Effector CD4-positive, alpha-beta T cell (primary cell): ENCODE data around the gene NACC2.

ENCODE experiments used
- DNase-seq: peaks from one replicate; pipeline ENCODE4 v3.0.0-alpha.2; 2020

The NACC2 gene

GRCh38 chr9:136020206-136020605, 74.9 kb downstream of the NACC2 start:
- no peak for DNase-seq

- DNase-seq: no peak
These were observed 75.4 kb downstream of the NACC2 start for GRCh38 chr9:136019681-136020060.

DNA sequence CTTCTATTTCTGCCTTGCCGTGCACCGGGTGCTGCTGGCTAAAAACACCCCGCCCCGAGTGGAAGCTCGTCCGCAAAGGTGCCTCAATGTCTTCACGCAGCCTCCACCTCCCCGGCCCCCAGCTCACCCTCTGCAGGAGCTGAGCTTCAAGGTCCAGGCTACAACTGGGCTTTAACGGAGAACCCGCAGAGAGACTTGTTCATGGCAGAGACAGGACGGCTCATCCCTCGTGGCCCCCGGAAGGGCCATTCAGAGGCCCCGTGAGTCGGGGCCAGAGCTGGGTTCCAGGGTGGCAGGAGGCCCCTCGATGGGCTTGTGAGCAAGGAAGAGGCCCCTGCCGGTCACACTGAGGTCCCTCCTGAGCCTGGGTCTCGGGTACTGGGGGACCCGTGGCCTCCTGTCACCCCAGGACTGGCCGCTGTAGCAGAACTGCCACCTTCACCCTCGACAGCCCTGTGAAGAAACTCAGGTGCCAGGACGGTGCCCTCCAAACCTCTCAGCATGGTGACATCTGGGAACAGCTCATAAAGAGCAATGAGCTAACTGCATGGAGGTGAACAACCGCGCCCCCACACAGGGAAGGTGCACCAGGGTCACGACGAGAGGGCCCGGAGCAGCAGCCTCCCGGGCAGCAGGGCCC, 75.9 kb downstream of the NACC2 start:
- DNase-seq: no peak

DNA sequence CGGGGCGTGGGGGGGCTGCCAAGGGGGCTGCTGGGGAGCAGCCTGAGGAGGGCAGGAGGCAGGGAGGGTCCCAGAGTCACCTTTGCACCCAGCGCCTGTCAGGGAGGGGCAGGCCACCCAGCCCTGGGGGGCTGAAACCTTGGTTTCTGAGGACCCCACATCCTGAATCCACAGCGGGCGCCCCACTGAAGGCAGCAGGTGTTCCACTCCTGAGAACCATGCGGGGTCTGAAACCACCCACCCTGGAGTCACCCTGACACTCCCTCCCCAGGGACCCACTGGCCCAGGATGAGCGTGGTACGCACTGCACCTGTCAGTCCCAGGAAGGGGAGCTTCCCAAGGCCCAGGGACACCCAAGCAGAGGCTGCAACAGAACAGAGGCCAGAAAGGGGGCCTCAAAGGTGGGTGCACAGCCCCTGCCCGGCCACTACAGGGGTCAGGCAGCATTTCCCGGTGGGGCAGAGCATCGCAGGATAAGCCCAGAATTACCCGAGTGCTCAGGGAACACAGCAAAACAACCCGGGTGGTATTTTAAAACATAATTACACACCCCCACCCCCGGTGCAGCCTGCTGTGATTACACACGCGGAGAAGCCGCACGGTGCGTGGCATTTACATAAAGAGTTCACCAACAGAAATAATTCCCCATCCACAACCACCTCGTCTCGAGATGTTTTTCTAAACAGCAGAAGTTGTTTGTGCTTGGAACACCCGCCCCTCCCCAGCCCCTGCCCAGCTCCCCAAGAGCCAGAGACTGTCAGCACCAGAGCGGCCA, 76.6 kb downstream of the NACC2 start:
- no peak for DNase-seq

DNA sequence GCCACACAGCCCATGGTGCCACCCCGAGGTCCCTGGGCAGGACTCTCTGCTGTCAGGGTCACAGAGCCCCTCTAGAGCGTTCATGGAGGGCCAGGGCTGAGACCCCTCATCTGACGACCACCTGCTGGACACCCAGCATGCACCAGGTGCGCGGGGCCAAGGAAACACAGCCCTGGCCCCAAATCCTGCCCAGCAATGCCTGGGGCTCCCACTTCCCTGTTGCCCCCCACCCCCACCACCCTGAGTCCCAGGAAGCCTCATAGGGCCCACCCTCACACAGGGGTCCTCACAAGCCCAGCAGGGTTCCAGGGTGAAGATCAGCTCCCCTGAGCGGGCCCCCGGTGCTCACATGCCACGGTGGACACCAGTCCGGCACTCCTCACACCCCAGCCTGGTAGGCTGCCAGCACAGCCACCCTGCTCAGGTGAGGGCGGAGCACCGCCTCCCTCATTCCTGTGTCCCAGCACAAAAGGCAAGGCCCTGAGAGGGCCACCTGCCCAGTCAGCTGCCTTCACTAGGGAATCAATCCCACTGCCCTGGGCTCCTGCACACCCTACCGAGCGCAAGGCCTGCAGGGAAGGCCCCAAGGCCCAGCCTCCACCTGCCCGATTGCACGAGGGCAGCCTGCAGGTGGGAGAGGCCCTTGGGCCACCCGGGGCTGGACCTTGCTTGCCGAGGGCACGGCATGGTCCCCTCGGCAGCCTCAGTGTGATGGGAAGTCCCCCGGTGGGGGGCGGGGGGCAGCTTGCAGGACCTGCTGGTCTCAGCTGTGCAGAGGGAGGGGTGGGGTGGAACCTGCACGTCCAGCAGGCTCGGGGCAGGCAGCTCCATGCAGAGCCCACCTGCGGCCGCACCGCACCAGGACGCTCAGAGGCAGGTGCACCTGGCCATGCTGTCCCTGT, 77.5 kb downstream of the NACC2 start:
- no peak for DNase-seq

DNA sequence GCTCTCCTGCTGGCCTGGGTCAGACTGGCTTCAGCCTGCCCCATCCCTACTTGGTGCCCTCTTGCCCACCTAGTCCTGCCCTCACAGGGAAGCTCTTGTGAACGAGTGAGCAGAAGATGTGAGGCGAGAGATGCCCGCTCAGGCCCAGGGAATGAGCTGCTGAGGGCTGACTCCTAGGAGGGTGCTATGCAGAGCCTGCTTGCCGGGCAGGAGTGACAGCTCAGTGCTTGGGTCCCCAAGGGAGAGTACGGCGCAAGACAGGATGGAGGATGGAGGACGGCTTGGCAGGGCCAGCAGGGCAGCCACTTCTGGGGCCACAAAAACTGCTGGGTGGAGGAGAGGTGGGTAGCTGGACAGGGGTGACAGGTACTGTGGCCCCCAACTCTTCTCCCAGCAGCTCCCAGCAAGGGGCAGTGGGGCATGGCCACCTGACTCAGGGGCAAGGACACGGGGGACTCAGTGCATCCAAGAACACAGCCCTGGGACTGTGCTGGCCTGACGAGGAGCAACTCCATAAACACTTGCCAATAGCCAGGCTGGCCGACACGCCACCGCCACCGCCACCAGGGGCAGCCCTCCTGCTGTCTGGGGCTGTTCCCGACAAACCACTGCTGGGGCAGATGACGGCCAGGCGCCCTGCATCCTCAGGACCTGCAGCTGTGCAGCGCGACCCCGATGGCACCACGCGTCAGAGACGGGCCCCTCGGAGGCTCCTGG, 78.4 kb downstream of the NACC2 start:
- DNase-seq: no peak

DNA sequence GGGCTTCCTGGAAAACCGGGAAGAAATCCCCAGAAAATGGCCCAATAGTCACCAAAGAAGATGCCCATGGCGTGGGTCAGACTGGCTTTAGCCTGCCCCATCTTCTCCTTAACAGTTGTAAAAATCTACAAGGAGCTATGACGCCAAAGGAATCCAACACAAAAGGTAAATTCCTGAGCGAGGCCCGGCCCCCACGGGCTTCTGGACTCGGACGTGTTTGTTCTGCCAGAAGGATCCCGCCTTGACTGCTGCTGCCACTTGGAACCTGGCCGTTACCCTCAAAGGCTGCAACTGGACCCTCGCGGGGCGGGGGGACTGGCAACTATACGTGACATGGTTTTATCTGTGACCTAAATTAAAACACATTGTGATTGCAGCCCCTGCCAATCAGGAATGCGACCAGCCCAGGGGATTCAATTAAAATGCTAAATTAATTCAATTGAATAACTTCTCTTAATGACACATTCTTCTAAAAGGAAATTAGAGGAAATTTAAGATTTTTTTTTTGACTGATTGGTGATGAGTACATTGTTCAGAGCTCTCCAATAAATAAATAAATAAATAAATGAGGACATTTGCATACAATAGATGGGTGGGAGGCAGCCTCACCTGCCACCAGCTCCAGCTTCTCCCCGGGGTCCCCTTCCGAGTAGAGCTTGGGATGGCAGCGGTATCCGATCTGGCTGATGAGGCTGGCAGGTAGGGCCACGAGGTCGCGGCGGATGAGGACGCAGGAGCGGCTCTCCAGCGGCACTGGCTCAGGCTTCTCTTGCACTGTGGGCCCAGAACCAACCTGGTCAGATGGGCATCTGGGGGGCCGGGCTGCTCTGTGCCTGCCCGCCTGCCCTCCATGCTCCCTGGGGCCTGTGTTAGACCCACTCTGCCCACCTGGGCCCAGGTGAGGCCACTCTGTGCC, 79.2 kb downstream of the NACC2 start:
- no peak for DNase-seq

DNA sequence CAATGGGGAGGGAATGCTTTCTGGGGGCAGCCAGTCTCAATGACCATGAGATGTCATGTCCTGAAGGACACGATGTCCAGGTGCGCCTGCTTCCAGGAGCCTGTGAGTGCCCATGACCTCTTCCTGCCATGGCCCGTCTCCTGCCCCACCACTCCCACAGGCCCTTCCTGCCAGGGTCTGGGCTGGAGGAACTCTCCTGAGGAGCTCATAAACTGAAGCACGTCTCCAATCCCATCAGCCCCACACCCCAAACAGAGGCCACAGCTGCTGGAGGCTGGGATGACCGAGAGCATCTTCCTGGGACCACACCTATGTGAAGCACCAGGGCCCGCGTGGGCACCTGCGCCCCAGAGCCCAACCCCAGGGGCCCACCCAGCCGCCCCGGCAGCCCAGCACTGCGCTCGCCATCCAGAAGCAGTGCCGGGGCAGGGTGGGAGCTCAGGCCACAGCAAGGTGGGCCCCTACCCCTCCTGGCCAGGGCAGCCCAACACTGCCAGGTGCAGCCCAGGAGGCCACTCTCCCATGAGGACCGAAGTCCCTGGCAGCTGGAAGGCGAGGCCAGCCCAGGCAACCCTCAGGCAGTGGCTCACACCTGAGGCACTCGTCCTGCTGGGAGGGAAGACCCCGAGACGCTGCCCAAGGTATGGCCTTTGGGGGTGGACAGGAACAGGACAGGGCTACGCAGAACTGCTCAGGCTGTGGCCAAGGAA, 80.0 kb downstream of the NACC2 start:
- no peak for DNase-seq

- DNase-seq: no peak
These were observed 80.8 kb downstream of the NACC2 start for GRCh38 chr9:136014147-136014923.

- no peak for DNase-seq
These were observed 81.5 kb downstream of the NACC2 start for GRCh38 chr9:136013524-136014034.

- no peak for DNase-seq
These were observed 82.0 kb downstream of the NACC2 start for GRCh38 chr9:136013116-136013515.

DNA sequence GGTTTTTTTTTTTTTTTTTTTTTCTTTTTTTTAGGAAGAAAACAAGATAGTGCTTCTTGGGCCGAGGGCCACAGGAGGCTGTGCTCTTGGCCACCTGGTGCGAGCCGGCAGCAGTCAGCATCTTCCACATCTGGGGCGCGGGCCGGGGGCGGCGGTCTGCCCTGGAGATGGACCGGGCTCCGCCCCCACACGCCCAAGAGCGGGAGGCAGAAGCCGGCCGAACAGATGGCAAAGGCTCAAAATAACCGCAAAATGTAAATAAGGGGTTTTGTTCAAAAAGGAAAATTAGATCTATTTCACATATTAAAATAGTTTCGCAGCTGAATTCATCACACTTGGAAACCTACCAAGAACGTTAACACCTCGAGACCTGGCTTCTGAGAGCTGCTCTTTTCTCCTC, 82.4 kb downstream of the NACC2 start:
- DNase-seq: no peak

DNA sequence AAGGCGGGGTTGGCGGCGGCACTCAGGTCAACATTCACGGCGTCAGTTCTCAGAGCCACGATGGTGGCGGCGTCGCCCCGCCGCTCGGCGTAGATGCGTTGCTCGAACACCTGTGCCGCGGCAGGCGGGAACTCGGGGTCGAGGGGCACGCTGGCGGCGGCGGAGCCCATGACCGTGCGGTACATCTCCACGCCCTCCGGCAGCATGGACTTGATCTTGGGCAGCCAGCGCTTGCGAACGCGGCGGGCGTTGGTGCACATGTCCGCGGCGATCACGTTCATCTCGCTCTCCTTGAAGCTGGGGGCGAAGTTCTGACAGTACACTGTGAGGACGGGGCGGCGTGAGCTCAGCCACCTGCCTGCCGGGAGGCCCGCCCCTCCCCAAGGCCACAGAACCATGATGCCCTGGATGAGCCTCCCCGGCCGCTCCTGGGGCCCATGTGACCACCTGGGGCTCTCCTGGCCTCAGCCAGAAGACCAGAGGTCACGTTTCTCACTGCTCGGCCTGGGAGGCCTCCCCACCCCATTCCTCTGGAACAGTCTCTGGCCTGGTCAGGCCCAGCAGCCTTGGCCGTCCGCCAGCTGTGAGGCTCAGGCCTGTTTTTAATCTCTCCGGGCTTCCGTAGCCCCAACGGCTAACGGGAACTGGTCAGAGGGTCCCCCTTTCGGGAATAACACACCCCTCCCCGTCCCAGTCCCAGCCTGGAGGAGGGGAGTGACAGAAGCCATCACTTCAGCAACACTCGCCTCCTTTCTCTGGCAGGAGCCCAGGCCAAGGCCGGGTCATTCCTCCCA, 83.2 kb downstream of the NACC2 start:
- no peak for DNase-seq

GRCh38 chr9:136011376-136011702, 83.8 kb downstream of the NACC2 start:
- DNase-seq: no peak

DNA sequence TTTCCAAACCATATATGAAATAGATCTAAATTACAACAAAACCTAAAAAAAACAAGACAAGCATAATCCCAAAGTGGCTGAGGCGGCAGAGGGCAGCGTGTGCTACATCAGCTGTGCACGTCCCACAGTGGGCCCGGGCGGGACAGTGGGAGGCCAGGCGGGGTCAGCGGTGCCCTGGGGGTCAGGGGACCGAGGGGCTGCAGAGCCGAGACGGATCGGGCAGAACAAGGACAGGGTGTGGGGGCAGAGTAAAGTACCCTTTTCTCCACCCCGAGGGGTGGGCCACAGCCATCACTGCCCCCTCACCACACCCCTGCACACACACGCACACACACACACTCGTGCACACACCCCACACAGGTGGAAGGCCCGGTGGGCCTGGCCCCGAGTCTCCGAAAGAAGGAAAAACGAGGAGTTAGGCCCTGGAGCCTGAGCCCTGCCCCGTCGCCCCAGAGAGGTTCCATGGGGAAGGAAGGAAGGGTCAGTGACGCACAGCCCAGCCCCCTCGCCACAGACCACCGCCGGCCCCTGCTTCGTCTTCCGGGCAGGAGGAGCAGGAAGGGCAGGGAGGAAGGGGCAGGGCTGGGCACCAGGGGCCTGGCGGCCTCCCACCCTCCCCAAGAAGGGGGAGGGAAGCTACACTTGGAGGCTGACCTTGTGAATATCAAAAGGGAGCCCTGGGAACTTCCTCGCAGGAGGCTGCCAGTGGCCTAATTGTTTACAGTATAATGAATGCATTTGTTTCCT, 84.3 kb downstream of the NACC2 start:
- DNase-seq: no peak

DNA sequence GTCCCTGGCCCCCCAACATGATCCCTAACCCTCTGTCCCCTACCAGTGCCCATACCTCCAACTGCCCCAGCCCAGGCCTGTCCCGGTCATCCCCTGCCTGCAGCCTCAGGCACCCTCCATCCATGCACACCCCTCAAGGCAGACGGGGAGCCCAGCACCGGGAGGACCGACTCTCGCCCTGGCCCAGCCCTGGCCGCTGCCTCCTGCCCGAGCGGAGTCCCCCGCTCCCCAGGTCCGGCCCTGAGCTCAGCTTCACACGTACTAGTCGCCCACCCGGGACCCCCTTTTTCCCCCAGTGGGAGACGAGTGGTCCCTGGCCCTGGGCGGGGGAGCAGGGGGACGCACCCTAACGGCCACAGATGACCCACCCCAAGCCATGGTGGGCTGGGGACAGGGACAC, 84.9 kb downstream of the NACC2 start:
- DNase-seq: no peak

- DNase-seq: no peak
These were observed 85.6 kb downstream of the NACC2 start for GRCh38 chr9:136009516-136009915.

DNA sequence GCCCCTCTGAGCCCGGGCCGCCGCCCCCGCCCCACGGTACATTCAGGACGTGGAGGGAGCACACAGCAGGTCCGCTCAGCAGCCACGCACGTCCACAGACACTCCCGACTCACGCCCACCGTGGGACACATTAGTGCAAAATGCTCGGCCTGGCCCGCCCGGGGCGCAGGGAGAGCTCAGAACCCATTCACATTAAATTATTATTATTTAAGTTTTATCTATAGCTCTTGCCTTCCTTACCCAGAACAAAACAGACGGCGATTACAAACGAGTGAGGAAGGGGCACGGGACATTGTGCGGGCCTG, 86.4 kb downstream of the NACC2 start:
- DNase-seq: no peak
